Loucy (cell line): Measurements from ENCODE around the gene MMP3.

Experiments used
- H2AFZ ChIP-seq: fragments of 200-600 bp; sonication (generic); 2 replicates; pipeline ENCODE4 v1.6.0; 2016; ENCODE audit warnings: antibody characterized with exemption, mild to moderate bottlenecking, low read length, moderate library complexity
- H3F3A ChIP-seq: fragments of 200-600 bp; 2 replicates; pipeline ENCODE4 v1.6.0; 2016; ENCODE audit warnings: antibody characterized with exemption, low read depth, mild to moderate bottlenecking
- H3K27me3 ChIP-seq: fragments of 200-600 bp; sonication (generic); 2 replicates; pipeline ENCODE4 v1.6.1; 2014; ENCODE audit warnings: low read length, mild to moderate bottlenecking; ENCODE audit not compliant: insufficient read depth, poor library complexity, severe bottlenecking
- H3K36me3 ChIP-seq: fragments of 200-600 bp; sonication (generic); 2 replicates; pipeline ENCODE4 v1.6.1; 2016; ENCODE audit warnings: low read length; ENCODE audit not compliant: insufficient read depth
- H3K4me1 ChIP-seq: fragments of 200-600 bp; sonication (generic); 2 replicates; pipeline ENCODE4 v1.5.1; 2014; ENCODE audit warnings: low read length, mild to moderate bottlenecking; ENCODE audit not compliant: insufficient read depth, poor library complexity, severe bottlenecking
- H3K4me2 ChIP-seq: fragments of 200-600 bp; sonication (generic); 2 replicates; pipeline ENCODE4 v1.6.0; 2014; ENCODE audit warnings: antibody characterized with exemption, low read length, low read depth, mild to moderate bottlenecking; ENCODE audit not compliant: poor library complexity, severe bottlenecking
- H3K4me3 ChIP-seq: fragments of 200-600 bp; sonication (generic); 2 replicates; pipeline ENCODE4 v1.5.1; 2014; ENCODE audit warnings: low read length, mild to moderate bottlenecking, mixed read lengths; ENCODE audit not compliant: poor library complexity, severe bottlenecking
- H3K79me2 ChIP-seq: fragments of 200-600 bp; sonication (generic); 2 replicates; pipeline ENCODE4 v1.6.1; 2014; ENCODE audit warnings: low read length; ENCODE audit not compliant: insufficient read depth
- H3K9ac ChIP-seq: fragments of 200-600 bp; sonication (generic); 2 replicates; pipeline ENCODE4 v1.6.0; 2014; ENCODE audit warnings: mild to moderate bottlenecking, low read depth, low read length, moderate library complexity; ENCODE audit not compliant: poor library complexity, severe bottlenecking
- H3K9me2 ChIP-seq: fragments of 200-600 bp; sonication (generic); replicated peaks from 2 replicates; pipeline ENCODE4 v1.6.1; 2016; ENCODE audit warnings: low read depth, low read length, mixed read lengths
- H3K9me3 ChIP-seq: fragments of 200-600 bp; sonication (generic); 2 replicates; pipeline ENCODE4 v1.6.1; 2014; ENCODE audit warnings: mild to moderate bottlenecking, antibody characterized with exemption, low read length, low read depth; ENCODE audit not compliant: insufficient read depth
- H4K20me1 ChIP-seq: fragments of 200-600 bp; sonication (generic); 2 replicates; pipeline ENCODE4 v1.6.0; 2014; ENCODE audit warnings: antibody characterized with exemption, low read length, mild to moderate bottlenecking; ENCODE audit not compliant: insufficient read depth, poor library complexity, severe bottlenecking
- CTCF ChIP-seq: fragments of 200-600 bp; sonication (generic); conservative IDR thresholded peaks from 2 replicates; pipeline ENCODE4 v1.5.1; 2014; ENCODE audit warnings: mild to moderate bottlenecking, antibody characterized with exemption, low read length
- EZH2phosphoT487 ChIP-seq: fragments of 200-600 bp; IDR thresholded peaks from 2 replicates; pipeline ENCODE4 v1.6.1; 2018; ENCODE audit warnings: antibody characterized with exemption, mild to moderate bottlenecking, moderate library complexity, borderline replicate concordance

Gene MMP3

GRCh38 chr11:102788334-102788995 is 54.9 kb downstream of the MMP3 start:
- H3K9me2 ChIP-seq, result no peaks in the 10 kb centered on the region
- no peaks in the 10 kb centered on the region for H3K27me3 ChIP-seq
- H3K4me2 ChIP-seq, result no peak overlapping the region
- no peaks in the 10 kb centered on the region for H3F3A ChIP-seq
- H4K20me1 ChIP-seq, result no peaks in the 10 kb centered on the region
- no peak overlapping the region for H2AFZ ChIP-seq
- no peaks in the 10 kb centered on the region for H3K36me3 ChIP-seq
- H3K79me2 ChIP-seq, result no peaks in the 10 kb centered on the region
- H3K9me3 ChIP-seq, result no peaks in the 10 kb centered on the region
- no peak overlapping the region for H3K4me3 ChIP-seq
- H3K4me1 ChIP-seq, result no peaks in the 10 kb centered on the region
- H3K9ac ChIP-seq, result no peak overlapping the region
- TF ChIP-seq EZH2phosphoT487, result no peak
- TF ChIP-seq CTCF, result no peak
